ENCODE results near the gene GP9.

The GP9 gene

DNA sequence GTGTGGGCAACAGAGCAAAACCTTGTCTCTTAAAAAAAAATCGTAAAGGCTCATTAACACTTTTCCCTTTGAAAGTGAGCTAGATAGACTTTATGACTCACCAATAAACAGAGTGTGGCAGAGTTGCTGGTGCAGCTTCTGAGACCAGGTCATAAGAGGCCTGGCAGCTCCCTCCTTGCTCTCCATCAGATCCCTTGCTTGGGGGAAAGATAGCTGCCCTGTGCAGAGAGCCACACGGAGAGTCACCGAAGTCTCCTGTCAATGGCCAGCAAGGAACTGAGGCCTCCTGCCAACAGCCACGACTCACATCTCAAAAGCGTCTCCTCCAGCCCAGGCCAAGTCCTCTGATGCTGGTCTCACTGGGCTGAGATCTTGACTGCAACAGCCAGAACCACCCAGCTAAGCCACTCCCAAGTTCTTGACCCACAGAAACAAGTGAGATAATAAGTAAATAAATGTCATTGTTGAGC, 8.7 kb upstream of the GP9 start:
- DNase-seq: no peak

DNA sequence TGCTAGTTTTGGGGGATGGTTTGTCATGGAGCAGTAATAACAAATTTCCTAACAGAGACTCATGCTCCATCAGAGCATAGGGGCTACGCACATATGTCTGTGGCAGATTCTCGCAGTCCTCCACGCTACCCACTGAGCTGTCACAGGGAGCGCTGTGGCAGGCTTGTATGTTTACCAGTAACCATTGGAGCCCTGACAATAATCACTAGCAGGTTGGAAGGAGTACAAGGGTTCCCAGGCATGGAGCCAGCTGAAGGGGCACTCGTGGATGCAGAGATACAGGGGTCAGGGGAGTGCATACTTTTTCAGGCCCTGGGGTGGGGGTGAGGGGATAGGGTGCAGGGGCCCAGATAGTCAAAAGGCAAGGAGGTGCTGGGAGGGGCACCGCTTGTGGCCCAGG, 7.9 kb upstream of the GP9 start:
- no peak for DNase-seq

DNA sequence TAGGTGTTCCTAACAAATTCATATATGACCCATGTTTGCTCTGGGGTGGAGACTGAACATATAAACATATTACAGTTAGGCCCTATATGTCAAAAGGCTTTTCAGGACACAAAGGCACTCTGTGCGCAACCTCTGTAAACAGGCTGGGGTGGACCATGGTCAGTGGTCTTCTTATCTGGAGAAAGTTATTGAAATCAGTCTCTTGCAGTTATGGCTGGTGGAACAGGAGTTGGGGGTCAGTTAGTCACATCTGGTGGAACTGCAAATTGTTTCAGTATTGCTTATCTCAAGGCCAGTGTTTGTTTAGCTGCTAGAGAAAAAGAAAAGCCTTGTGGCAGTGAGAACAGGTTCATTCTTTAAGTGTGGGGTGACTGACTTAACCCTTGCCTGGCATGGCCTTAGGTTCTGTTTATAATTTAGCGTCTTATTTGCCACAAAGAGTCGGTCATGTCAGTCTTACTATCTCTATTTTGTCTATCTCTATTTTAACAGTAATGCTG, 5.9 kb upstream of the GP9 start:
- no peak for DNase-seq

DNA sequence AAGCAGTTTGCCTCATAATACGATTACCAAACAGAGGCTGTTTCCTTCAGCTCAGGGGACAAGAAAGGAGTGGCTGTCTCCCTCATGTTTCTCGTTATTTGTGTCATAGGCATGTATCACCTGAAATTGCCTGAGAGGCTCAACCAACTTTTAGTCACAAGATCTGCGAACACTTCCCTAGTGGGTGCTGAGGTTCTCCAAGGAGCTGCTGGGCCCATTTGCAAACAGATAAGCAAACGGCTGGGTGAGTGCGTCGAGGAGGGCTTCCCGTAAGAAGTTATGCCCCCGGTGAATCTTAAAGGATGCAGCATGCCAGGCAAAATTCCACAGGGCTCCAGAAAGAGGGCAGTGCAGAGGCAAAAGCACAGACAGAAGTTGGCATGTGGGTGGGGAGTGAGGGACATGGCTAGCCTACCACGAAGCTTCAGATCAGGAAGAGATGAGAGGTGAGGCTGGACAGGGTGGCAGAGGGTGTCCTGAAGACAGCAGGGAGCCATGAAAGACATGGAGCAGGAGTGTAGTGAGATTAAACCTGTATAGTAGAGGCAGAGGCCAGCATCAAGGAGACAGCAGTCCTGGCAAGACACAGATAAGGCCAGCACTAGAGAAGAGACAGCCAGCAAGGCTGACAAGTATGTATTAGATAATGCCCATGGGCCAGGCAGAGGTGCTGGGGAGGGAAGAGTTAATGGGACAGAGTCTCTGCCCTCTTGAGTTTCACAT, 4.0 kb upstream of the GP9 start:
- DNase-seq: no peak

DNA sequence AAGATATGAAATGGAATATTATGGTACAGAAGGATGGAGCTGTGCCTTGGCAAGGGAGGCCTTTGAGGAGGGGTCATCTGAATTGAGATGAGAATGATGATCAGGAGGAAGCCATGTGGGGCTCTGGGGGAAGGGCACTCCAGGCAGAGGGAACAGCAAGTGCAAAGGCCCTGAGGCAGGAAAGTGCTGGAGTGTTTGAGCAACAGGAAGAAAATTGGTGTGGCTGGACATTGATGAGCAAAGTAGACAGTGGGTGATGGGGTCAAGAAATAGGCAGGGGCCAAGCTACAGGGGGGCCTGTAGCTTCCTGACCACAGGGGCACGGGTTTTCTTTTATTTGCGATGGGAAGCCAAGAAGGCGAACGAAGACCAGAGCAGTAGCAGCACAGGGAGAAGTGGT, 3.3 kb upstream of the GP9 start:
- no peak for DNase-seq

DNA sequence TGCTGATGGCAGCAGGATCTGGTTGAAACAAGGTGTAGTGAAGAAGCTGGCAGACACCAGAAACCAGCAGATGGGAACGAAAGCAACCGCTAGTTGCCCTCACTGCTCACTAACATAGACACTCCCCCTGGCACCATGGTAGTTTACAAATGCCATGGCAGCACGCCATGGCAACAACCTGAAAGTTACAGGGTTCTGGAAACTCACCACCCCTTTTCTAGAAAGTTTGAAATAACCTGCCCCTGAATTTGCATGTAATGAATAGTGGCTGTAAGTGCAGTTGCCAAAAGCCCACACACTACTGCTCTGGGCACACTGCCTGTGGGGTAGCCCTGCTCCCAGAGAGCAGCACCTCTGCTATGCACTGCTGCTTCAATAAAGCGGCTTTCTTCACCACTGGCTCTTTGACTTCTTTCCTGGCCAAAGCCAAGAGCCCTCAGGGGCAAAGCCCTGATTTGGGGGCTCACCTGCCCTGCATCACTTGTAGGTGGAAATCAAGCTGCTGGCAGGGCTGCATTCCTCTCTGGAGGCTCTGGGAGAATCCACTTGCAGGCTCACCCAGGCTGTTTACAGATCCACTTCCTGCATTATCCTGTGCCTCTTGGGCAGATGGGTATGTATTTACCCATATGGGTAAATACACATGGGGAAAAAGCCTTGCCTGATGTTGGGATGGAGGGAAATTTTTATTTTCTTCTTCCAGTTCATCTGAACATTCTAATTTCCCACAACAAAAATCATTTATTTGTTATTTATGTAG, 2.0 kb upstream of the GP9 start:
- peak in 2 of 6 experiments; percentile 17 to 18 for DNase-seq

DNA sequence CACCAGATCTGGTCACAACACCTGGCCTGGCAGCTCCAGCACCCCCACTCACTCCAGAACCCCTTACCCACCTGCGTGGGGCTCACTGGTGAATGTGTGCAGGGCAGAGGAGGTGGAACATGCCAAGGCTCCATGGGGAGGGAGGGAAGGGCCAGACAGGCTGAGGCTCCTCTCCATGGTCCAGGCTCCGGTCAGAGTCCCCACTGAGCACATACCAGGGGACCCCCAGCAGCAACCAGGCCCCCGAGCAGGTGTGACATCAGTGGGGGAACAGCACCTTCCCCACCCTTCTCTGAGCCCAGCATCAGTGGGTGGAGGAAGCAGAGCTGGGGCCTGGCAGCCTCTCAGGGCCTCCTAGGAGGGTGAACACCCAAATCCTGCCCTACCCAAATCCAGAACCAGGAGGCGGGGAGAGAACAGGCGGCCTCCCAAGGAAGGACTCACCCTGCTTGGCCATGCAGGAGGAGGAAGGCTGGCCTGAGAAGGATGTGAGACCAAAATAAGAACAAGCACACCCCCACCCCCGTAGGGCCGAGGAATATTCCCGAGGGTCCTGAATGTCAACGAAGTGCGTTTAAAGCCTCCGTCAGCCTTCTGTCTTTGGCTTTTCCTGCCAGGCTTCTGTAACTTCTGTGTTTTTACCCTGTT, 1.1 kb upstream of the GP9 start:
- DNase-seq: no peak

DNA sequence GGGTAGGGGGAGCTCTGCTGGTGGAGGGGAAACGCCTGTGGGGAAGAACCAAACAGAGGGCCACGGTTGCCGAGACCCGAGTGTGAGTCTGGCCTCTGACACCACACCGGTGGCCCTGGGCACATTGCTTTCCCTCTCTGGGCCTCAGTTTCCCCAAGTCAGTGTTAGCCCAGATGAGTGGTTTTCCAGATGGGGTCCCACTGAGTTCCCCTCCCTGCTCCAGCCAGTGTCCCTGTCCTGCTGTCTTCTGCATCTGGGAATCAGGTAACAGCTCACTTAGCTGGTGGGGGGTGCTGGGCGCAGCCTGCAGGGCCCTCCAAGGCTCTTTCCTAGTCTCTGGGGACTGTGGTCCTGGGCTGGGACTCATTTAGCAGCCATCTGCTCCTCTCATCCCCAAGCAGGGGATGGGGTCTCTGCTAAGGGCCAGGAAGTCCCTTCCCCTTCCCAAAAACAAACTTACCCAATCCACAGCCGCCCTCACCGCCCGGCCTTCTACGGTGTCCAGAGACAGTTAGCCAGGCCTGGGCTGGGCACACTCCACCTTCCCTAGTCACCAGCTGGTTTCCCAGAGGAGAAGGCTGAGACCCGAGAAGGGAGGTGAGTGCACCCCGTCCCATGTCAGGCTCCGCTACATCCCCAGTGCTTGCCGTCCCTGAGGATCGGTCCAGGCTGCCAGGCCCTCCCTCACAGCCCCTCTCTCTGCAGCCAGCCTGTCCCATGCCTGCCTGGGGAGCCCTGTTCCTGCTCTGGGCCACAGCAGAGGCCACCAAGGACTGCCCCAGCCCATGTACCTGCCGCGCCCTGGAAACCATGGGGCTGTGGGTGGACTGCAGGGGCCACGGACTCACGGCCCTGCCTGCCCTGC, 676 bp downstream of the GP9 start:
- no peak for DNase-seq

DNA sequence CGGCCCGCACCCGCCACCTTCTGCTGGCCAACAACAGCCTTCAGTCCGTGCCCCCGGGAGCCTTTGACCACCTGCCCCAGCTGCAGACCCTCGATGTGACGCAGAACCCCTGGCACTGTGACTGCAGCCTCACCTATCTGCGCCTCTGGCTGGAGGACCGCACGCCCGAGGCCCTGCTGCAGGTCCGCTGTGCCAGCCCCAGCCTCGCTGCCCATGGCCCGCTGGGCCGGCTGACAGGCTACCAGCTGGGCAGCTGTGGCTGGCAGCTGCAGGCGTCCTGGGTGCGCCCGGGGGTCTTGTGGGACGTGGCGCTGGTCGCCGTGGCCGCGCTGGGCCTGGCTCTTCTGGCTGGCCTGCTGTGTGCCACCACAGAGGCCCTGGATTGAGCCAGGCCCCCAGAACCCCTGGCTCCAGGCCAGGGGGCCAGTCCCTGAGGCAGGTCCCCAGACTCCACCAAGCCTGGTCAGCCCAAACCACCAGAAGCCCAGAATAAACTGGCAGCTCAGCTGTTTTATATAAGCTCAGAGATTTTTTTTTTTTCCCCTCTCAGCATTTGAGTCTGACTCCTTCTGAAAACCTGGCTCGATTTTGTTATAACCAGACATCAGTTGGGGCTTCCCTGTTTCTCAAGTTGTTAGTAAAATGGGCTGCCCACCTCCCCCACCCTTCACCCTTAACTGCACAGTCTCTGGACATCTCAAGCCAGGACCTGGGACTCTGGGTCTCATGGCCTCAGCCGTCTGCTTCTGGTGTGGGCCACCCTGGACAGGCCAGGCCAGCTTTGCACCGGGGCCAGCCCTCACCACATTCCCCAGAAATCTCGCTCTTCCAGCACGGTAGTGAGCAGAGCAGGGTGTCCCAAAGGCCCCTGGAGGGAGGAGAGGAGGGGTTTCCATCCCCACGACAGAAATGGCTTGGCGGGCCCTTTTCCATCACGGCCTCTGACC, 1.6 kb downstream of the GP9 start:
- DNase-seq: no peak

DNA sequence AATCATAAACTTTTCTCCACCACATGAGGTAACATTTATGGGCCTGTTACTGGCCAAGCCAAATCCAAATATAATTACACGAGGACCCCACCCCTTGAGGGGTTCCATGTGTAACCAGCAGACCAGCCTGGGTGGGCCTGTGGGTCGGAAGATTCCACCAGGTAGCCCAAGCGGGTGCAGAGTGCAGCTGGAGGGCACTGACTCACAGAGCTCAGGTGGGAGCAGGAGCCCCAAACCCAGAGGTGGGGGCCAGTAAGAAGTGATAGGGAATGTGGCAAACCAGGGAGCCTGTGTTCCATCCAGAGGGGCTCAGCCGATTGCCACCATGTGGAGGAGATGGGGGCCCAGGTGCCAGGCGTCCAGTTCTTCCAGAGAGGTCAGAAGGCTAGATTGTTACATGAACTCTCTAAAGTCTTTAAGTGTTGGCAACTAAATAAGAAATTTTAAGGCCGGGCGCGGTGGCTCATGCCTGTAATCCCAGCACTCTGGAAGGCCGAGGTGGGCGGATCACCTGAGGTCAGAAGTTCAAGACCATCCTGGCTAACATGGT, 2.6 kb downstream of the GP9 start:
- no peak for DNase-seq

DNA sequence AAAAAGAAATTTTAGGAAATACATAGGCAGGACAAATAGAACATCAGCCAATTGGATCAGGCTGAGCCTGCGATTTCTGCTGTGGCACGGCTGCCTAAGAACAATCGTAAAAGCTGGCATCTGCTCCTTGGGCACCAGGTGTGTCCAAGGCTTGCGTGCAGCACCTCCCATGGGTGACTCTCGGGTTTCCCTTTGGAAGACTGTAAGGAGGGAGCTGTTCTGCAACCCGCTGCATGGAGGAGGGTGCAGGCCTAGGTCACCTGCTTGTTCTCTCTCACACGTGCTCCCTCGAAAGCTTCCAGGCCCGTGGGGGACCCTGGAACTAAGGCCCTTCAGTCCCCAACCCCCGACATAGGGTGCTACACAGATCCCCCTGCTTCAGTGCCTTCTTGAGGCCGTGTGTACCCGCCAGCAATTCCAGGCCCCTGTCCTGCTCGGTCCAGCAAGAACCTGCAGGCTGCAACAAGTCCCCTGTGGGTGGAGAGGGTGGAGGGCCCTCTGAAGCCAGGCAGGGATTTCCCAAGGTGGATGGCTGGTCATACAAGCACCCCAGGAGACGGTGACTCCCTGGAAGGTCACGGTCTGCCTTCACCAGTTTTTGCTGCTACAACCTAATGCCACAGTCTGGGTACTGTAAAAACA, 3.4 kb downstream of the GP9 start:
- DNase-seq: no peak

DNA sequence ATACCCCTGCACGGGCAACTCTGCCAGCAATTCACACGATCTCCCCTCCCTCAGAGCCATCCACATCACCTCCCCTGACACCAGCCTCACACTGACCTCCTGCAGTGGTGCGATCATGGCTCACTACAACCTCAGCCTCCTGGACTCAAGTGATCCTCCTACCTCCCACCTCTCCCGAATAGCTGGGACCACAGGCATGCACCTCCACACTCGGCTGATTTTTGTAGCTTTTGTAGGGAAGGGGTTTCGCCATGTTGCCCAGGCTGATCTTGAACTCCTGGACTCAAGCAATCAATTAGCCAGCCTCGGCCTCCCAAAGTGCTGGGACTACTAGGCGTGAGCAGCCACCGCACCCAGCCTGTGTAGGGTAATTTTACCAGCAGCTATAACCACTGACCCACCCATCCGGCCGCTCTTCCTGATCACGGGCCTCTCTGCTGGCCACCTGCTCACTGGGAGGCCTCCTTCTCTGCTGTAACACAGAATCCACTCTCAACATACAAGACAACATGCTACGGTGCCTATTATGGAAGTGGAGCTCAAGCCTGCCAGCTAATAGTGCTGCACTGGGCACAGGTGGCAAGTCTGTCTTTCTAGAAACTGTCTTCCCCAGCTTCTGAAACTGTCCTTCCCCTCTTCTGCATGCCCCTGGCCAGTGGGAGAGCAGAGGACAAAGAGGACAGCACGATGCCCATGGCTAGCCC, 4.6 kb downstream of the GP9 start:
- DNase-seq: no peak

DNA sequence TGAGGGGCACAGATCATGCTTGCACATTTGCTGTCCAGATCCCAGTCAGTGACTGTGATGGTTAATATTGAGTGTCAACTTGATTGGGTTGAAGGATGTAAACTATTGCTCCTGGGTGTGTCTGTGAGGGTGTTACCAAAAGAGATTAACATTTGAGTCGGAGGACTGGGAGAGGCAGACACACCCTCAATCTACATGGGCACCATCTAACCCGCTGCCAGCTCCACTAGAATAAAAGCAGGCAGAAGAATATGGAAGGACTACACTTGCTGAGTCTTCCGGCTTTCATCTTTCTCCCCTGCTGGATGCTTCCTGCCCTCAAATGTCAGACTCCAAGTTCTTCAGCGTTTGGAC, 5.1 kb downstream of the GP9 start:
- DNase-seq: no peak

DNA sequence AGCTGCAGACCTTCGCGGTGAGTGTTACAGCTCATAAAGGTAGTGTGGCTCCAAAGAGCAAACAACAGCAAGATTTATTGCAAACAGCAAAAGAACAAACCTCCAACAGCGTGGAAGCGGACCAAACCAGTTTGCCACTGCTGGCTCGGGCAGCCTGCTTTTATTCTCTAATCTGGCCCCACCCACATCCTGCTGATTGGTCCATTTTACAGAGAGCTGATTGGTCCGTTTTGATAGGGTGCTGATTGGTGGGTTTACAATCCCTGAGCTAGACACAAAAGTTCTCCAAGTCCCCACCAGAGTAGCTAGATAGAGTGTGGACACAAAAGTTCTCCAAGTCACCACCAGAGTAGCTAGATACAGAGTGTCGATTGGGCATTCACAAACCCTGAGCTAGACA, 7.1 kb downstream of the GP9 start:
- DNase-seq: peak in 4 of 6 experiments; percentile 11 to 48 (median 26)

DNA sequence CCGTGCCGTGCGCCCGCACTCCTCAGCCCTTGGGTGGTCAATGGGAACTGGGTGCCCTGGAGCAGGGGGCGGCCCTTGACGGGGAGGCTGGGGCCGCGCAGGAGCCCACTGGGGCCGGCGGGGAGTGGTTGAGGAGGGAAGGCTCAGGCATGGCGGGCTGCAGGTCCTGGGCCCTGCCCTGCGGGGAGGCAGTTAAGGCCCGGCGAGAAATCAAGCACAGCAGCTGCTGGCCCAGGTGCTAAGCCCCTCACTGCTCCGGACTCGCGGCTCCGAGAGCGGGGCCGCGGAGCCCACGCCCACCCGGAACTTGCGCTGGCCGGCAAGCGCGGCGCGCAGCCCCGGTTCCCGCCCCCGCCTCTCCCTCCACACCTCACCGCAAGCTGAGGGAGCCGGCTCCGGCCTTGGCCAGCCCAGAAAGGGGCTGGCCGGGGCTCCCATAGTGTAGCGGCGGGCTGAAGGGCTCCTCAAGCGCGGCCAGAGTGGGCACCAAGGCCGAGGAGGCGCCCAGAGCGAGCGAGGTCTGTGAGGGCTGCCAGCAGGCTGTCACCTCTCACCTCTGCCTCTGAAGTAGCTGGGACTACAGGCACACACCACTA, 7.8 kb downstream of the GP9 start:
- peak in 1 of 6 experiments; percentile 14 for DNase-seq

DNA sequence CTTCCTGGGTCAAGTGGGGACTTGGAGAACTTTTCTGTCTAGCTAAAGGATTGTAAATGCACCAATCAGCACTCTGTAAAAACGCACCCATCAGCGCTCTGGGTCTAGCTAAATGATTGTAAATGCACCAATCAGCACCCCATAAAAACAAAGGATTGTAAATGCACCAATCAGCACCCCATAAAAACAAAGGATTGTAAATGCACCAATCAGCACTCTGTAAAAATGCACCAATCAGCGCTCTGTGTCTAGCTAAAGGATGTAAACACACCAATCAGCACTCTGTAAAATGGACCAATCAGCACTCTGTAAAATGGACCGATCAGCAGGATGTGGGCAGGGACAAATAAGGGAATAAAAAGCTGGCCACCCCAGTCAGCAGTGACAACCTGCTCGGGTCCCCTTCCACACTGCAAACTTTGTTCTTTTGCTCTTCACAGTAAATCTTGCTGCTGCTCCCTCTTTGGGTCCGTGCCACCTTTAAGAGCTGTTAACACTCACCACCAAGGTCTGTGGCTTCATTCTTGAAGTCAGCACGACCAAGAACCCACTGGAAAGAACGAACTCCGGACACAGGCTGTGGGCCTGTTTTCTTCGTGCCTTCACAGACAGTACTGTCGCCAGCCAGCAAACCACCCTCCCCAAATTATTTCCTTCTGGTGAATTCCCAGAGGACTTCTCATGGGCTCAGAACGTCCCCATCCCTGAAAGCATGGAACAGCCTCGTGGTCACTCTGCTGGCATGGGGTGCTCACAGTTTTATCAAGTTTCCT, 8.9 kb downstream of the GP9 start:
- DNase-seq: peak in 1 of 6 experiments; percentile 7

DNA sequence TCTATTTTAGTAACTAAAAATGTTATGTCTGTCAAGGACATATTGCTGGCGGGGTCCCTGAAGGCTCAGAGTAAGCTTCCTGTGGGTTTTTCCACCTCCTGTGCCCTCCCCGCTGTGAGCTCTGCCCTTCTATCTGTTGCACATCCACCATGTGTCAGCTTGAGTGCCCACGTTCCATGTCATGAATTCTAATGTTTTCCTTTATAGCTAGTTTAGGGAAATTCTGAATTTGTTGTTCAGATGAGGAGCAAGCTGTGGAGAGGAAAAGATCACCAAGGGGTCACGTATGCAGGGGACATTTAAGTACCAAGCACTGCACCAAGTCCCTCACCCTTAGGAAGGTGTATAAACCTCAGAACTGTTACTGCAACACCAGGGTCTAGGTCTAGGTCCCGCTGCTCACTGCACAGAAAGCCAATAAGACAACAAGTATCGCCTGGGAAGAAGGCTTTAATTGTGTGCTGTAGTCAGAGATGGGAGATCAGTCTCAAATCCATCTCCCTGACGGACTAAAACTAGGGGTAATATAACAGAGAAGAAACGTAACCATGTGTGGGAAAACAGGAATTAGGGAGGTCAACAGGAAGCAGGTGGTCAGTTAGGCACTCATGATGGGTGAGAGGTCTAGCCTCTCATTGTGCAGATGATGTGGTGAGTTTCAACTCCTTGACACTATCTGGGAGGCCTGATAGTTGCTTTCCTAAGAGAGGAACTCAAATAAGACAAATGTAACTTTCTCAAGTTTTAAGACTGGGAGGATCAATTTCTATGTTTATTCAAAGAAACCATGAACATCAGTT, 9.7 kb downstream of the GP9 start:
- no peak for DNase-seq

DNA sequence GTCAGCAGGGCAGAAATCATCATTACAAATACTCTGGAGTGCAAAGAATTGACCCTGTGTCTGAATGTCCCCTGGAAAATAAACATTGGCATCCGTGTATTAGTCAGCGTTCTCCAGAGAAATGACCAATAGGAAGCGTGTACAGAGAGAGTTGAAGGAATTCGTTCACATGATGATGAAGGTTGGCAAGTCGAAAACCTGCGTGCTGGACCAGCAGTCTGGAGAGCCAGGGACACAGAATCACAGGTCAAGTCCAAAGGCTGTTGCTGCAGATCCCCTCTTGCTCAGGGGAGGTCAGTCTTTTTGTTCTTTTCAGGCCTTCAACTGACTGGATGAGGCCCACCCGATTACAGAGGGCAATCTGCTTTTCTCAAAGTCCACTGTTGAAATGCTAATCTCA, 16.6 kb downstream of the GP9 start:
- no peak for DNase-seq
